ENCODE measurements around the gene TMEM273.

The TMEM273 gene

DNA sequence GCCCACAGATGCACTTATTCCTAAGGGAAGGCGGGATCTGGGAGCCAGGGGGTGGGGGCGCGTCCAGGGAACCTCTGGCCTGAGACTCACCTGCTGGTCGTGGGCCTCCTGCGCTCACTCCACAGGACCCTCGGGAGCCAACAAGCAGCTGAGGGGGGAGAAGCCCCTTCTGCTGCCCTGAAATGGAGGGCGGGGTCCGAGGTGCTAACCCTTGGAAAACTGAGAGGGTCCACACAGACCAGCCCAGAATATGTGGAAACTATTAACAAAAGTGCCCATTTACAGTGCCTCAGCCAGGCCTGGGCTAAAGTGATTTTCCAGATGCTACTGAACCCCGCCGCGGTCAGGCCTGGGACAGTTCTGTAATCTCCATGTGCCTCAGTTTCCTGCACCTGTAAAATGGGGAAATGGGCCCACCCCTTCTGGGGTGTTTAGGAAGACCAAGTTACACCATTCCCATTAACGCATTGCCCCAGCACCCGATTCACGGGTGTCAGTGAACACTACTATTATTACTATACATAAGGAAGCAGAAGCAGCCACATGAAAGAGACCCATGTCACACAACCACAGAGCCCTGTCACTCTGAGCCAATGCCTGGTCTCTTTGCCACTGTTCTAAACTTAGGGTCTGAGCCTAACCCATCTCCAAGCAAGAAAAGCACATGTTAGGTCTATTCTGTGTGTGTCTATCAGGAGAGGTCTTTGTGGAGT lies 72.2 kb downstream of the TMEM273 start:
- Histone ChIP-seq H3K4me2 (ENCODE audit: low read length) (no peak overlapping the region), H3K27me3 (ENCODE audit: insufficient read depth, low read length) (0 out of 2 replicates have a peak, but pooled peaks cover 3% of the 10 kb centered on the region), H2AFZ (ENCODE audit: low read length) (no peak overlapping the region), H3F3A (ENCODE audit: insufficient read depth, low read length) (no peaks in the 10 kb centered on the region), H3K36me3 (ENCODE audit: insufficient read depth, low read length) (no peaks in the 10 kb centered on the region), H3K9me2 (ENCODE audit: low read depth, low read length) (no peaks in the 10 kb centered on the region), H4K20me1 (ENCODE audit: insufficient read depth, low read length) (no peaks in the 10 kb centered on the region), H3K9ac (ENCODE audit: low read length) (no peak overlapping the region), H3K4me3 (ENCODE audit: low read depth, low read length, poor library complexity, severe bottlenecking) (no peak overlapping the region), H3K79me2 (ENCODE audit: insufficient read depth, low read length) (no peaks in the 10 kb centered on the region), H3K27ac (ENCODE audit: low read depth, low read length, poor library complexity, severe bottlenecking) (no peak overlapping the region), H3K9me3 (ENCODE audit: low read length) (no peaks in the 10 kb centered on the region), H3K4me1 (ENCODE audit: insufficient read depth, low read length, severe bottlenecking) (no peaks in the 10 kb centered on the region)
- TF ChIP-seq, protein P1, sequence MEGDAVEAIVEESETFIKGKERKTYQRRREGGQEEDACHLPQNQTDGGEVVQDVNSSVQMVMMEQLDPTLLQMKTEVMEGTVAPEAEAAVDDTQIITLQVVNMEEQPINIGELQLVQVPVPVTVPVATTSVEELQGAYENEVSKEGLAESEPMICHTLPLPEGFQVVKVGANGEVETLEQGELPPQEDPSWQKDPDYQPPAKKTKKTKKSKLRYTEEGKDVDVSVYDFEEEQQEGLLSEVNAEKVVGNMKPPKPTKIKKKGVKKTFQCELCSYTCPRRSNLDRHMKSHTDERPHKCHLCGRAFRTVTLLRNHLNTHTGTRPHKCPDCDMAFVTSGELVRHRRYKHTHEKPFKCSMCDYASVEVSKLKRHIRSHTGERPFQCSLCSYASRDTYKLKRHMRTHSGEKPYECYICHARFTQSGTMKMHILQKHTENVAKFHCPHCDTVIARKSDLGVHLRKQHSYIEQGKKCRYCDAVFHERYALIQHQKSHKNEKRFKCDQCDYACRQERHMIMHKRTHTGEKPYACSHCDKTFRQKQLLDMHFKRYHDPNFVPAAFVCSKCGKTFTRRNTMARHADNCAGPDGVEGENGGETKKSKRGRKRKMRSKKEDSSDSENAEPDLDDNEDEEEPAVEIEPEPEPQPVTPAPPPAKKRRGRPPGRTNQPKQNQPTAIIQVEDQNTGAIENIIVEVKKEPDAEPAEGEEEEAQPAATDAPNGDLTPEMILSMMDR (IDR thresholded peaks at IDR 0.05; ENCODE audit: low read length) = no peak
- TF ChIP-seq EZH2 (IDR thresholded peaks at IDR 0.05; ENCODE audit: borderline replicate concordance, low read length) = no peak

DNA sequence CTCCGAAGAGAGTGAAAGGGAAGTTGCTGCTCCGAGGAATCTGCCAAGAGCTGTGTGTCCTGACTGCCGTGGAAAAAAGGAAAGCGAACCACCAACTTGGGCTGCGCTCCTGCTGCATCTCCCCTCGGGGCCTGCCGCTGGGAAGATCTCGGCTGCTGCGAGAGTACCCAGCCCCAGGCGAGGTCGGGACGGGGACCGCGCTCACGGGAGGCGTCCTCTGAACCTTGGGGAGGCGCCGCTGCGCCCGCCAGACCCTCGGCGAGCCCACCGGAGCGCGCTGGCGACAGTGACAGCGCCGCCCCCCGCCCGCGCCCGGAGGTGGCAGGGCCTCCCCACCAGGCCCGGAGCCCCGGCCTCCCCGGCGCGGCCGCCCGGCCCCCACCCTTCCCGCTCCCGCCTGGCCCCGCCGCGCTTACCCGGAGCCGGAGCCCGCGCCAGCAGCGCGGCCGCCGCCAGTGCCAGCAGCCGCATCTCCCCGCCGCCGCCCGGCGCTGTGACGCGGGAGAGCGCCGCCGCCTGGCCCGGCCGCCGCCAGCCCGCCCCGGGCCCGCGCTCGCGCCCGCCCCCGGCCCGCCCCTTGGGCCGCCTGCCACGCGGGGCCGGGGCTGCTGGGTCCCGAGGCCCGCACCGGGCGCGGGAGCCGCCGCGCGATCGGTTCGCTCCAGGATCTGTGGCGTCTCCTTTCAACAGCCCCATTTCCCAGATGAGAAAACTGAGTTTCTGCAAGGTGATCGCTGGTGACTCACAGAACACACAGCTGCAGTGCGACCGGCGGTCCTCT lies 73.0 kb downstream of the TMEM273 start, which contains the start of gene VSTM4:
Gene VSTM4, minus strand, starts transcription at position 508 of the 781 bp plus-strand sequence. Its CDS starts 37 bp downstream, at position 471.
- Histone ChIP-seq H3K9ac (ENCODE audit: low read length) (no peak within 1 kb of the TSS), H3K27ac (ENCODE audit: low read depth, low read length, poor library complexity, severe bottlenecking) (no peak within 1 kb of the TSS), H3K27me3 (ENCODE audit: insufficient read depth, low read length) (0 out of 2 replicates have a peak, but pooled peaks cover 3% of the 10 kb centered on the region), H3K4me1 (ENCODE audit: insufficient read depth, low read length, severe bottlenecking) (no peaks in the 10 kb centered on the region), H3K4me3 (ENCODE audit: low read depth, low read length, poor library complexity, severe bottlenecking) (no peak within 1 kb of the TSS), H3K4me2 (ENCODE audit: low read length) (no peak within 1 kb of the TSS), H3K9me2 (ENCODE audit: low read depth, low read length) (no peaks in the 10 kb centered on the region), H4K20me1 (ENCODE audit: insufficient read depth, low read length) (no peaks in the 10 kb centered on the region), H3K36me3 (ENCODE audit: insufficient read depth, low read length) (no peaks in the 10 kb centered on the region), H2AFZ (ENCODE audit: low read length) (no peak within 1 kb of the TSS), H3F3A (ENCODE audit: insufficient read depth, low read length) (no peaks in the 10 kb centered on the region), H3K79me2 (ENCODE audit: insufficient read depth, low read length) (no peaks in the 10 kb centered on the region), H3K9me3 (ENCODE audit: low read length) (no peaks in the 10 kb centered on the region)
- TF ChIP-seq EZH2 (IDR thresholded peaks at IDR 0.05; ENCODE audit: borderline replicate concordance, low read length) = no peak

DNA sequence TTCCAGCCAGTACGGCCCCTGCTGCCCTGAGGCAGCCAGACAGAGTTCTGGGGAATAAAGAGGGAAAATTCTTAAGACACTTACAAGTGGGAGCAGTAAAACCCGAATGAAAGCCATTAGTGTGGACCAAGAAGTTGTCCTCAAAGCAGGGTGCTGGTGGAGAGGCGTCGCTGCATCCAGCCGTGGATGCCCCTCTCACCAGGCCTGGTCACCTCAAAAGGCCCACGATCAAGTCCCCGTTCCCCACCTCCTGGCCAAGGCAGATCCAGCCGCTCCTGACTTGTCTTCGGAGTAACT lies 73.5 kb downstream of the TMEM273 start:
- H4K20me1 ChIP-seq (ENCODE audit: insufficient read depth, low read length) = no peaks in the 10 kb centered on the region
- 0 out of 2 replicates have a peak, but pooled peaks cover 3% of the 10 kb centered on the region for H3K27me3 ChIP-seq (ENCODE audit: insufficient read depth, low read length)
- H3K9me3 ChIP-seq (ENCODE audit: low read length) = no peaks in the 10 kb centered on the region
- no peaks in the 10 kb centered on the region for H3F3A ChIP-seq (ENCODE audit: insufficient read depth, low read length)
- no peak overlapping the region for H3K9ac ChIP-seq (ENCODE audit: low read length)
- no peaks in the 10 kb centered on the region for H3K9me2 ChIP-seq (ENCODE audit: low read depth, low read length)
- H3K4me1 ChIP-seq (ENCODE audit: insufficient read depth, low read length, severe bottlenecking) = no peaks in the 10 kb centered on the region
- H3K4me2 ChIP-seq (ENCODE audit: low read length) = no peak overlapping the region
- H3K4me3 ChIP-seq (ENCODE audit: low read depth, low read length, poor library complexity, severe bottlenecking) = no peak overlapping the region
- H3K27ac ChIP-seq (ENCODE audit: low read depth, low read length, poor library complexity, severe bottlenecking) = no peak overlapping the region
- no peaks in the 10 kb centered on the region for H3K36me3 ChIP-seq (ENCODE audit: insufficient read depth, low read length)
- TF ChIP-seq, protein P1 (IDR thresholded peaks at IDR 0.05; ENCODE audit: low read length) = no peak
- no peak for TF ChIP-seq EZH2 (IDR thresholded peaks at IDR 0.05; ENCODE audit: borderline replicate concordance, low read length)
- H3K79me2 ChIP-seq (ENCODE audit: insufficient read depth, low read length) = no peaks in the 10 kb centered on the region
- H2AFZ ChIP-seq (ENCODE audit: low read length) = no peak overlapping the region

Measured in OCI-LY1 (cell line).